Epithelial cell of proximal tubule (primary cell): Measurements from ENCODE around the gene ADAT3. TPM values are rescaled to one million over a fixed set of nuclear protein-coding genes. Genes with fewer than 3 reads are reported as not detected.
A peak's percentile ranks its signal among the peaks of the same experiment; 100 is the strongest.

Experiments
- DNase-seq: peaks from one replicate; pipeline ENCODE4 v3.0.0-alpha.2; 2011; ENCODE audit warnings: low read depth
- H3K4me3 ChIP-seq: 2 replicates; pipeline ENCODE4 v1.5.1; 2011; ENCODE audit warnings: low read depth, mild to moderate bottlenecking, low read length
- total RNA-seq: library from RNA; depleted of rRNA; stranded (reverse); fragments of >200 nt; gene quantifications from 2 replicates; pipeline ENCODE4 v1.2.3, GENCODE V29; 2015
- TF ChIP-seq, protein P1 (sequence below): conservative IDR thresholded peaks from 2 replicates; pipeline ENCODE4 v1.5.1; 2012; ENCODE audit warnings: low read depth, mild to moderate bottlenecking, low read length

ADAT3 gene
- total RNA-seq, 1 donor from 2014 or later = 10.3 TPM

DNA sequence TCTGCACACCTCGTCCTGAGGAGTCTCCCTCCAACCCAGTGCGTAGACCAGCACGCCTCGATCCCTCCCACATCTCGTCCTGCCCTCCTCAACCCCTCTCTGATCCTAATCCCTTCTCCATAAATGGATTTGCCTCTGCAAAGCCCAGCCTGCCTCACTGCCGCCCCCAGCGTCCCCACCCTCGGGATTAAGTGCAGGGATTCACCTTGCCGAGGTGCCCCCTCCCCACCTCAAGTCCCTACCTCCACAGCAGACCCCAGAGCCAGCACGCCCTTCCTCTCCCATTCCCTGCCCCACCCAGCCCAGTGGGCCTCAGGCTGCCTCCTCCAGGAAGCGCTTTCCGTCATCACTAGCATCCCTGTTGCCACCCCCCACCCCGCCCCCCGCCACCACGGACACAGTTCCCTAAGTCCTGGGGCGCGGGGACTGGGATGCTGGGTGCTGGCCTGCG is 45.8 kb upstream of the ADAT3 start:
- H3K4me3 ChIP-seq = peak overlapping the region; percentile 92
- DNase-seq = no peak
- TF ChIP-seq, protein P1, sequence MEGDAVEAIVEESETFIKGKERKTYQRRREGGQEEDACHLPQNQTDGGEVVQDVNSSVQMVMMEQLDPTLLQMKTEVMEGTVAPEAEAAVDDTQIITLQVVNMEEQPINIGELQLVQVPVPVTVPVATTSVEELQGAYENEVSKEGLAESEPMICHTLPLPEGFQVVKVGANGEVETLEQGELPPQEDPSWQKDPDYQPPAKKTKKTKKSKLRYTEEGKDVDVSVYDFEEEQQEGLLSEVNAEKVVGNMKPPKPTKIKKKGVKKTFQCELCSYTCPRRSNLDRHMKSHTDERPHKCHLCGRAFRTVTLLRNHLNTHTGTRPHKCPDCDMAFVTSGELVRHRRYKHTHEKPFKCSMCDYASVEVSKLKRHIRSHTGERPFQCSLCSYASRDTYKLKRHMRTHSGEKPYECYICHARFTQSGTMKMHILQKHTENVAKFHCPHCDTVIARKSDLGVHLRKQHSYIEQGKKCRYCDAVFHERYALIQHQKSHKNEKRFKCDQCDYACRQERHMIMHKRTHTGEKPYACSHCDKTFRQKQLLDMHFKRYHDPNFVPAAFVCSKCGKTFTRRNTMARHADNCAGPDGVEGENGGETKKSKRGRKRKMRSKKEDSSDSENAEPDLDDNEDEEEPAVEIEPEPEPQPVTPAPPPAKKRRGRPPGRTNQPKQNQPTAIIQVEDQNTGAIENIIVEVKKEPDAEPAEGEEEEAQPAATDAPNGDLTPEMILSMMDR = no peak

DNA sequence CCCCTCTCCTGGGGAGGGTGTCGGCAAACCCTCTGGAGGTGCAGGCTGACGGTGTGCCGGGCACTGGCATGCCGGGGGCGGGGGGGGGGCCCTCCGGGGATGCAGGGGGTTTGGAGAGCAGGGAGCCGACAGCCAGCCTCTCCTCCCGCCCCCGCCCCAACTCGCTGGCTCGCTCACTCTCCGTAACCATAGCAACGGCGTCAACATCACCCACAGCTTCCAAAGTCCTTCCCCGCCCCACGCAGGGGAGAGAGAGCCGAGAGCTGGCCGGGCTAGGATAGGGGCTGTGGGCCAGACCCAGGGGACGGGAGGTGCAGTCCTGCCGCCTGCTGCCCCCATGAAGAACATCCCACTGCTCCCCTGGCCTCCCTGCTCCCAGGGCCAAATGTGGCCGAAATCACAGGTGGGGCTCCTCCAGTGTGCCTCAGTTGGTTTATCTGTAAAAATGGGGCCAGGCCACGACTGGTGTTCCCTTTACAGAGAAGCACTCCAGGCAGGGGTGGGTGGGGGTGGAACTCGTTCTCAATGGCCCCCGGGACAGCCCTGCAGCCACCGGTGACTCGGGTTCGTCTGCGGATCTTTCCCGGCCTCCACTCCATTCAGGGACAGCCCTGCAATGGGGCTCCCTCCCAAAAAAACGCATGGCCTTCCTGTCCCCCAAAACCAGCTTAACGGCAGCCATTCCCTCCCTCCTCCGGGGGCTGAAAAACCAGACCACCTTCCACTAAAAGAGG is 45.0 kb upstream of the ADAT3 start:
- H3K4me3 ChIP-seq = peak overlapping the region; percentile 92
- TF ChIP-seq, protein P1 = no peak
- no peak for DNase-seq

DNA sequence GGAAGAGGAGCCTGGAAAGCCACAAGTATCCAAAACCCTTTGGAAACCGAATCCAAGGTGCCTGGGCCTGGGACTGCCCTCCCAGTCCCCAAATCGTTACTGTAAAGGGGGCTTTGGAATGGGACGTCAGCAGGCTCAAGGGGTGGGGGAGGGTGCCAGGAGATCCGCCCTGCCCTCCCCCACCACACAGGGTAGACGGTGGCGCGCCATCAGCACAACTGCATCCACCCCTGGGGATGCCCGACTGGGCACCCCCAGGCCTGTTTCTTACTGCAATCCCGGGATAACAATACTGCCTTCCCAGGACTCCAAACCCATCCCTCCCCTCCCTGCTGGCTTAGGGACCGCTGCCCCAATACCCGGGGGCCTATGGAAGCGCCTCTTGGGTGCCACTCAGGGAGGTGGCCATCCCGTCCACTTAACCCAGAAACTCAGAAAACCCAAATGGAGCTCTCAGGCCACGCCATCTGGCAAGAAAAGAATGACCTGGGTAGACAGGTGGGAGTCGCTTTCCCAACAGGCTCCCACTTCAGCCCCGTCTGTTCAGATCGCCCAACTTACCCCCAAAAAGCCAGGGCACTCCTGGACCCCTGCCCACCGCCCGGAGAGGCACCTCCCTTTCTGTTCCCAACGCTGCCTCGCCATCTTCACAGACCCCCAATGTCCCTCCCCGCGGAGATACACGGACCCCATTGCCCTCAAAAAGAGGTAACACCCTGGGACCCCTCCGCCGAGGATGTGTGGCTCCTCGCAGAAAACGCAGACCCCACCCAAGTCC is 44.2 kb upstream of the ADAT3 start:
- peak overlapping the region; percentile 92 for H3K4me3 ChIP-seq
- TF ChIP-seq, protein P1 = no peak
- no peak for DNase-seq

DNA sequence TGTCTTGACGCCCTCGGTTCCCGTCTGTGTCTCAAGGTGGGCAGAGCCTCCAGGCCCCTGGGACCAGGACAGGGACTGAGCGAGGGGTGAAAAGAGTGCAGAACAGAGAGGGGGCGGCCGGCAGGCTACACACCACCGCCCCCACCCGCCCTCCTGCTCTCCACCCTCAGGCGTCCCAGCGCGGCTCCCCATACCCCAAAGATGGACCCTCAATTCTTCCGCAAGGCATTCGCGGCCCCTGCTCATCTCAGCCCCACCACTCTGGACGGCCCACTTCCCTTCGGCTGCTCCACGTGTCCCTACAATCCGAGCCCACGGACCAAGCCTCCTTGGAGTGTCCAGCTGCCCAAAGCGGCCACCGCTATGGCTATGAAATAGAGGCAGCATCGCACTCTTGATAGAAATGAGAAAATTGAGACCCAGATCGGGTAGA is 43.6 kb upstream of the ADAT3 start:
- TF ChIP-seq, protein P1 = no peak
- peak overlapping the region; percentile 92 for H3K4me3 ChIP-seq
- no peak for DNase-seq

DNA sequence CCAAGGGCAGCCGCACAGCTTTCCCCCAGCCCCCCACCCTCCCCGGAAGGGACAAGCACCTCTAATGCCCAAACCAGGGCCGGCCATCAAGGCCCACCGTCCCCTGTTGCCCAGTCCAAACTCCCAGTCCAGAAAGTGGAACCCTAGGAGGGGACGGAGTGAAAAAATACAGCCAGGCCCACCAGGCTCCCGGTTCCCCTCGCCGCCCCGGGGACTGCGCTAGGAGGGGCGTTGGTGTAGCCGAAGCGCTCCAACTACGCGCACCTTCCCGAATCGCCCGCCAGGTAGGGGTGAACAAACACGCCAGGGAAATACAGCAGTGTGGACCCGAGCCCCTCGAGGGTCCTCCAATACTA is 43.2 kb upstream of the ADAT3 start:
- TF ChIP-seq, protein P1 = no peak
- H3K4me3 ChIP-seq = peak overlapping the region; percentile 92

DNA sequence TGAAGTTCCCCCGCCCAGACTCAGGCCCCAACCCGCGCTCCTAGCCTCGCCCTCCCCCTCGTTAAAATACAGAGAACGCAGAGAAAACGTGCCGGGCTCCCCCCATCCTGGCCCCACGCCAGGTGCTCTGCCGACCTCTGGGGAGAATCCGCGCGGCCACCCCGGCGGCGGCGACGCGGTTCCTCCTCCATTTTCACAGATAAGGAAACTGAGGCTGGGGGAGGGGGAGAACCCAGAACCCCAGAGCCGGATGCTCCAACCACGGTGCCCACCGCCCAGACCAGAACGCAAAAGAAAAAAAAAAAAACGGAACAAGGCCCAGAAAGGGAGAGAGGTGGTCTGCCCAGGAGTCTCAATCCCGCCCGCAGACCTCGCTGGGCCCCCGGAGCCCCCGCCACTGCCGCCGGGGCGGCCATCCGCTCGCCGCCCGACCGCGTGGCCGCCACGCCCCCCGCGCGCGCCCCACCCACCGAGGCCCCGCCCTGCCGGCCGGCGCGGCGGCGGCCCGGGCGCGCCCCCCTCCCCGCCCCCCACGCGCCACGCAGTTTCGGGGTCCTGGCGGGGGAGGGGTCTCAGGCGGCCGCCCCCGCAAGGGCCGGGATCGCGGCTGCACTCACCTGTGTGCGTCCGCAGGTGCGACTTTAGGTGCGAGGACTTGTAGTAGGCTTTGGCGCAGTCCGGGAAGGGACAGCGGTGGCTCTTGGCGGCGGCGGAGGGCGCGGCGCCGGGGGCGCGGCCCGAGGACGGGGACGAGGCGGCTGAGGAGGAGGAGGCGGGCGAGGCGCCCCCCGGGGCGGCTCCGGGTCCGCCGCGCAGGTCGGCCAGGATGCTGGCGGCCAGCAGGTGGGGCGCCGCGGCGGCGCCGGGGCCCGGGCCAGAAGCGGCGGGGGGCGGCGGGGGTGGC is 42.5 kb upstream of the ADAT3 start:
- TF ChIP-seq, protein P1 = no peak
- peak overlapping the region; percentile 92 for H3K4me3 ChIP-seq
- no peak for DNase-seq

More for the DNA sequence above, 43.2 kb upstream of the ADAT3 start:
- DNase-seq = no peak
